HepG2 (cell line): Measurements from ENCODE around the gene HNRNPF. TPM values are rescaled to one million over a fixed set of nuclear protein-coding genes. Genes with fewer than 3 reads are reported as not detected.
A peak's percentile ranks its signal among the peaks of the same experiment; 100 is the strongest.

Experiments used
- DR1 ChIP-seq: sonication (generic); formaldehyde crosslinking; IDR thresholded peaks from 2 replicates; pipeline ENCODE4 v1.8.0; 2021; ENCODE audit warnings: mild to moderate bottlenecking, missing genetic modification reagents, inconsistent platforms
- FOXA1 ChIP-seq, 2 experiments: fragments of 450-650 bp in 1 of 2; sonication (generic) in 1 of 2; formaldehyde crosslinking in 1 of 2; IDR thresholded peaks; 2 replicates each; pipeline versions ENCODE4 v1.4.0 to v1.6.1; 2016 to 2020; ENCODE audit warnings: missing genetic modification reagents in 1 of 2
- MEIS1 ChIP-seq: sonication (generic); formaldehyde crosslinking; IDR thresholded peaks from 2 replicates; pipeline ENCODE4 v1.9.0; 2021; ENCODE audit warnings: mild to moderate bottlenecking, missing genetic modification reagents, moderate library complexity, borderline replicate concordance
- RARG ChIP-seq: sonication (generic); formaldehyde crosslinking; IDR thresholded peaks from 2 replicates; pipeline ENCODE4 v1.4.0; 2020; ENCODE audit warnings: low read depth, mild to moderate bottlenecking, missing genetic modification reagents
- SIN3B ChIP-seq: fragments of 150-350 bp; IDR thresholded peaks from 2 replicates; pipeline ENCODE4 v1.6.1; 2014; ENCODE audit warnings: low read length
- SUZ12 ChIP-seq: fragments of 150-350 bp; IDR thresholded peaks from 2 replicates; pipeline ENCODE4 v1.6.1; 2014; ENCODE audit warnings: low read depth, low read length
- ZC3H13 ChIP-seq: sonication (generic); formaldehyde crosslinking; IDR thresholded peaks from 2 replicates; pipeline ENCODE4 v1.8.1; 2023; ENCODE audit warnings: mild to moderate bottlenecking, missing genetic modification reagents, moderate library complexity
- ZNF550 ChIP-seq: sonication (generic); formaldehyde crosslinking; IDR thresholded peaks from 2 replicates; pipeline ENCODE4 v1.4.0; 2020; ENCODE audit warnings: mild to moderate bottlenecking, missing genetic modification reagents, borderline replicate concordance
- ZNF83 ChIP-seq: sonication (generic); formaldehyde crosslinking; IDR thresholded peaks from 2 replicates; pipeline ENCODE4 v1.4.0; 2020; ENCODE audit warnings: missing genetic modification reagents, mild to moderate bottlenecking, borderline replicate concordance
- polyA plus RNA-seq, 8 experiments: library from polyadenylated mRNA; depleted of rRNA in 3 of 8; stranded (reverse) in 7 of 8; unstranded in 1 of 8; fragments of >200 nt; fragmentation: Illumina TruSeq in 4 of 8; extraction: Trizol in 4 of 8; gene quantifications; 2 replicates each; pipeline versions ENCODE4 v1.2.1 to v1.2.3, GENCODE V29; 2011 to 2016; ENCODE audit warnings: low read depth in 4 of 8, missing spikeins in 1 of 8, mixed read lengths in 1 of 8; ENCODE audit not compliant: insufficient read depth in 1 of 8
- total RNA-seq, 5 experiments: library from RNA; depleted of rRNA; stranded (reverse); fragments of >200 nt; fragmentation: Illumina TruSeq; extraction: Trizol; gene quantifications; 2 replicates each; pipeline ENCODE4 v1.2.3, GENCODE V29; 2016; ENCODE audit warnings: low read depth in 1 of 5
- TF ChIP-seq, protein P1 (sequence below): IDR thresholded peaks from 2 replicates; pipeline ENCODE4 v1.6.1; 2016; ENCODE audit warnings: control low read depth
- TF ChIP-seq, protein P2 (sequence below): sonication (generic); formaldehyde crosslinking; IDR thresholded peaks from 2 replicates; pipeline ENCODE4 v1.4.0; 2020; ENCODE audit warnings: missing genetic modification reagents
- TF ChIP-seq, protein P3 (sequence below): sonication (generic); formaldehyde crosslinking; IDR thresholded peaks from 2 replicates; pipeline ENCODE4 v1.8.0; 2022; ENCODE audit warnings: missing genetic modification reagents, low read depth, mild to moderate bottlenecking, borderline replicate concordance
- TF ChIP-seq, protein P4 (sequence below): sonication (generic); formaldehyde crosslinking; IDR thresholded peaks from 2 replicates; pipeline ENCODE4 v1.5.0; 2020; ENCODE audit warnings: missing genetic modification reagents
- TF ChIP-seq, protein P5 (sequence below): IDR thresholded peaks from 2 replicates; pipeline ENCODE4 v1.6.1; 2016
- TF ChIP-seq, protein P6 (sequence below): sonication (generic); formaldehyde crosslinking; IDR thresholded peaks from 2 replicates; pipeline ENCODE4 v1.4.0; 2020; ENCODE audit warnings: missing genetic modification reagents
- TF ChIP-seq, protein P7 (sequence below): sonication (generic); formaldehyde crosslinking; IDR thresholded peaks from 2 replicates; pipeline ENCODE4 v1.9.0; 2021; ENCODE audit warnings: missing genetic modification reagents, borderline replicate concordance

Gene HNRNPF
- total and polyA plus RNA-seq, 2 of the 13 experiments (the other 11 are each of a cell fraction or from before 2014, with no cell fraction given), result 166 to 308 TPM

DNA sequence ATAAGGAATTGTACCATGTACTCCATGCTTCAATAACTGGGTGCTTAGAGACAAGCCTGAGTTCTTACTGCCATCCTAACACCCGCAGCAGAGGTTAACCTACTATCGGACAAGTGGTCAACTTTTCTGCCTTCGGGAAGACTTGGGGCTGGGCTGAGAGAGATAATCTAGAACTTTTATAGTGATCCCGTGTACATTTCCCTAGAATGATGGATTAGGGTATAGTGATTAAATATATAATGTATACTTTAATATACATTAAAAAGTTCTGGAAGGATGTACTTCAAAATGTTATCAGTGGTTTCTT lies 12.2 kb upstream of the HNRNPF start (continued):
- TF ChIP-seq, protein P1, sequence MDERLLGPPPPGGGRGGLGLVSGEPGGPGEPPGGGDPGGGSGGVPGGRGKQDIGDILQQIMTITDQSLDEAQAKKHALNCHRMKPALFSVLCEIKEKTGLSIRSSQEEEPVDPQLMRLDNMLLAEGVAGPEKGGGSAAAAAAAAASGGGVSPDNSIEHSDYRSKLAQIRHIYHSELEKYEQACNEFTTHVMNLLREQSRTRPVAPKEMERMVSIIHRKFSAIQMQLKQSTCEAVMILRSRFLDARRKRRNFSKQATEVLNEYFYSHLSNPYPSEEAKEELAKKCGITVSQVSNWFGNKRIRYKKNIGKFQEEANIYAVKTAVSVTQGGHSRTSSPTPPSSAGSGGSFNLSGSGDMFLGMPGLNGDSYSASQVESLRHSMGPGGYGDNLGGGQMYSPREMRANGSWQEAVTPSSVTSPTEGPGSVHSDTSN, result no peak
- no peak for TF ChIP-seq MEIS1 (CRISPR knock-in tag)
- no peak for TF ChIP-seq ZNF550 (CRISPR knock-in tag)
- TF ChIP-seq, protein P2, sequence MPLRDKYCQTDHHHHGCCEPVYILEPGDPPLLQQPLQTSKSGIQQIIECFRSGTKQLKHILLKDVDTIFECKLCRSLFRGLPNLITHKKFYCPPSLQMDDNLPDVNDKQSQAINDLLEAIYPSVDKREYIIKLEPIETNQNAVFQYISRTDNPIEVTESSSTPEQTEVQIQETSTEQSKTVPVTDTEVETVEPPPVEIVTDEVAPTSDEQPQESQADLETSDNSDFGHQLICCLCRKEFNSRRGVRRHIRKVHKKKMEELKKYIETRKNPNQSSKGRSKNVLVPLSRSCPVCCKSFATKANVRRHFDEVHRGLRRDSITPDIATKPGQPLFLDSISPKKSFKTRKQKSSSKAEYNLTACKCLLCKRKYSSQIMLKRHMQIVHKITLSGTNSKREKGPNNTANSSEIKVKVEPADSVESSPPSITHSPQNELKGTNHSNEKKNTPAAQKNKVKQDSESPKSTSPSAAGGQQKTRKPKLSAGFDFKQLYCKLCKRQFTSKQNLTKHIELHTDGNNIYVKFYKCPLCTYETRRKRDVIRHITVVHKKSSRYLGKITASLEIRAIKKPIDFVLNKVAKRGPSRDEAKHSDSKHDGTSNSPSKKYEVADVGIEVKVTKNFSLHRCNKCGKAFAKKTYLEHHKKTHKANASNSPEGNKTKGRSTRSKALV, result no peak
- TF ChIP-seq DR1 (CRISPR knock-in tag), result no peak
- no peak for TF ChIP-seq SUZ12
- TF ChIP-seq, protein P3, sequence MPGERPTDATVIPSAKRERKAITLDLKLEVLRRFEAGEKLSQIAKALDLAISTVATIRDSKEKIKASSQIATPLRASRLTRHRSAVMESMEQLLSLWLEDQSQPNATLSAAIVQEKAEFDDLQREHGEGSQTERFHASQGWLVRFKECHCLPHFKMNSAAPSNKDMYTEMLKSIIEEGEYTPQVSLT (CRISPR knock-in tag), result 0 out of 2 replicates have a peak, but pooled peaks have one; percentile 10
- TF ChIP-seq RARG, result no peak
- TF ChIP-seq, protein P4, sequence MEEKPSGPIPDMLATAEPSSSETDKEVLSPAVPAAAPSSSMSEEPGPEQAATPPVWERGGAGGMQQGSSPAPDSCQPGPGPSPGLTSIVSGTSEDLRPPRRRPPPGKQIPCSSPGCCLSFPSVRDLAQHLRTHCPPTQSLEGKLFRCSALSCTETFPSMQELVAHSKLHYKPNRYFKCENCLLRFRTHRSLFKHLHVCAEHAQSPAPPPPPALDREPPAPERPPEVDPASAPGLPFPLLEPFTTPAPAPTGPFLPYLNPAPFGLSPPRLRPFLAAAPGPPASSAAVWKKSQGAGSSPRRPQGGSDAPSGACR (CRISPR knock-in tag), result no peak
- no peak; the same call in 1 of the 2 replicates for TF ChIP-seq ZC3H13 (CRISPR knock-in tag)
- TF ChIP-seq SIN3B, result no peak
- no peak for TF ChIP-seq ZNF83 (CRISPR knock-in tag)
- TF ChIP-seq, protein P5, sequence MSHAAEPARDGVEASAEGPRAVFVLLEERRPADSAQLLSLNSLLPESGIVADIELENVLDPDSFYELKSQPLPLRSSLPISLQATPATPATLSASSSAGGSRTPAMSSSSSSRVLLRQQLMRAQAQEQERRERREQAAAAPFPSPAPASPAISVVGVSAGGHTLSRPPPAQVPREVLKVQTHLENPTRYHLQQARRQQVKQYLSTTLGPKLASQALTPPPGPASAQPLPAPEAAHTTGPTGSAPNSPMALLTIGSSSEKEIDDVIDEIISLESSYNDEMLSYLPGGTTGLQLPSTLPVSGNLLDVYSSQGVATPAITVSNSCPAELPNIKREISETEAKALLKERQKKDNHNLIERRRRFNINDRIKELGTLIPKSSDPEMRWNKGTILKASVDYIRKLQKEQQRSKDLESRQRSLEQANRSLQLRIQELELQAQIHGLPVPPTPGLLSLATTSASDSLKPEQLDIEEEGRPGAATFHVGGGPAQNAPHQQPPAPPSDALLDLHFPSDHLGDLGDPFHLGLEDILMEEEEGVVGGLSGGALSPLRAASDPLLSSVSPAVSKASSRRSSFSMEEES (CRISPR knock-in tag), result no peak
- TF ChIP-seq, protein P6, sequence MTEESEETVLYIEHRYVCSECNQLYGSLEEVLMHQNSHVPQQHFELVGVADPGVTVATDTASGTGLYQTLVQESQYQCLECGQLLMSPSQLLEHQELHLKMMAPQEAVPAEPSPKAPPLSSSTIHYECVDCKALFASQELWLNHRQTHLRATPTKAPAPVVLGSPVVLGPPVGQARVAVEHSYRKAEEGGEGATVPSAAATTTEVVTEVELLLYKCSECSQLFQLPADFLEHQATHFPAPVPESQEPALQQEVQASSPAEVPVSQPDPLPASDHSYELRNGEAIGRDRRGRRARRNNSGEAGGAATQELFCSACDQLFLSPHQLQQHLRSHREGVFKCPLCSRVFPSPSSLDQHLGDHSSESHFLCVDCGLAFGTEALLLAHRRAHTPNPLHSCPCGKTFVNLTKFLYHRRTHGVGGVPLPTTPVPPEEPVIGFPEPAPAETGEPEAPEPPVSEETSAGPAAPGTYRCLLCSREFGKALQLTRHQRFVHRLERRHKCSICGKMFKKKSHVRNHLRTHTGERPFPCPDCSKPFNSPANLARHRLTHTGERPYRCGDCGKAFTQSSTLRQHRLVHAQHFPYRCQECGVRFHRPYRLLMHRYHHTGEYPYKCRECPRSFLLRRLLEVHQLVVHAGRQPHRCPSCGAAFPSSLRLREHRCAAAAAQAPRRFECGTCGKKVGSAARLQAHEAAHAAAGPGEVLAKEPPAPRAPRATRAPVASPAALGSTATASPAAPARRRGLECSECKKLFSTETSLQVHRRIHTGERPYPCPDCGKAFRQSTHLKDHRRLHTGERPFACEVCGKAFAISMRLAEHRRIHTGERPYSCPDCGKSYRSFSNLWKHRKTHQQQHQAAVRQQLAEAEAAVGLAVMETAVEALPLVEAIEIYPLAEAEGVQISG (CRISPR knock-in tag), result no peak
- TF ChIP-seq, protein P7, sequence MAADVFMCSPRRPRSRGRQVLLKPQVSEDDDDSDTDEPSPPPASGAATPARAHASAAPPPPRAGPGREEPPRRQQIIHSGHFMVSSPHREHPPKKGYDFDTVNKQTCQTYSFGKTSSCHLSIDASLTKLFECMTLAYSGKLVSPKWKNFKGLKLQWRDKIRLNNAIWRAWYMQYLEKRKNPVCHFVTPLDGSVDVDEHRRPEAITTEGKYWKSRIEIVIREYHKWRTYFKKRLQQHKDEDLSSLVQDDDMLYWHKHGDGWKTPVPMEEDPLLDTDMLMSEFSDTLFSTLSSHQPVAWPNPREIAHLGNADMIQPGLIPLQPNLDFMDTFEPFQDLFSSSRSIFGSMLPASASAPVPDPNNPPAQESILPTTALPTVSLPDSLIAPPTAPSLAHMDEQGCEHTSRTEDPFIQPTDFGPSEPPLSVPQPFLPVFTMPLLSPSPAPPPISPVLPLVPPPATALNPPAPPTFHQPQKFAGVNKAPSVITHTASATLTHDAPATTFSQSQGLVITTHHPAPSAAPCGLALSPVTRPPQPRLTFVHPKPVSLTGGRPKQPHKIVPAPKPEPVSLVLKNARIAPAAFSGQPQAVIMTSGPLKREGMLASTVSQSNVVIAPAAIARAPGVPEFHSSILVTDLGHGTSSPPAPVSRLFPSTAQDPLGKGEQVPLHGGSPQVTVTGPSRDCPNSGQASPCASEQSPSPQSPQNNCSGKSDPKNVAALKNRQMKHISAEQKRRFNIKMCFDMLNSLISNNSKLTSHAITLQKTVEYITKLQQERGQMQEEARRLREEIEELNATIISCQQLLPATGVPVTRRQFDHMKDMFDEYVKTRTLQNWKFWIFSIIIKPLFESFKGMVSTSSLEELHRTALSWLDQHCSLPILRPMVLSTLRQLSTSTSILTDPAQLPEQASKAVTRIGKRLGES (CRISPR knock-in tag), result no peak
- no peak for TF ChIP-seq FOXA1 (IDR thresholded peaks at IDR 0.05)
- TF ChIP-seq FOXA1 (CRISPR knock-in tag; IDR thresholded peaks at IDR 0.05), result no peak
